ENCODE data around the gene PTF1A. TPM values are rescaled to one million over a fixed set of nuclear protein-coding genes. Genes with fewer than 3 reads are reported as not detected.

Gene PTF1A
- total RNA-seq, 4 donors from 2014 or later: not detected

DNA sequence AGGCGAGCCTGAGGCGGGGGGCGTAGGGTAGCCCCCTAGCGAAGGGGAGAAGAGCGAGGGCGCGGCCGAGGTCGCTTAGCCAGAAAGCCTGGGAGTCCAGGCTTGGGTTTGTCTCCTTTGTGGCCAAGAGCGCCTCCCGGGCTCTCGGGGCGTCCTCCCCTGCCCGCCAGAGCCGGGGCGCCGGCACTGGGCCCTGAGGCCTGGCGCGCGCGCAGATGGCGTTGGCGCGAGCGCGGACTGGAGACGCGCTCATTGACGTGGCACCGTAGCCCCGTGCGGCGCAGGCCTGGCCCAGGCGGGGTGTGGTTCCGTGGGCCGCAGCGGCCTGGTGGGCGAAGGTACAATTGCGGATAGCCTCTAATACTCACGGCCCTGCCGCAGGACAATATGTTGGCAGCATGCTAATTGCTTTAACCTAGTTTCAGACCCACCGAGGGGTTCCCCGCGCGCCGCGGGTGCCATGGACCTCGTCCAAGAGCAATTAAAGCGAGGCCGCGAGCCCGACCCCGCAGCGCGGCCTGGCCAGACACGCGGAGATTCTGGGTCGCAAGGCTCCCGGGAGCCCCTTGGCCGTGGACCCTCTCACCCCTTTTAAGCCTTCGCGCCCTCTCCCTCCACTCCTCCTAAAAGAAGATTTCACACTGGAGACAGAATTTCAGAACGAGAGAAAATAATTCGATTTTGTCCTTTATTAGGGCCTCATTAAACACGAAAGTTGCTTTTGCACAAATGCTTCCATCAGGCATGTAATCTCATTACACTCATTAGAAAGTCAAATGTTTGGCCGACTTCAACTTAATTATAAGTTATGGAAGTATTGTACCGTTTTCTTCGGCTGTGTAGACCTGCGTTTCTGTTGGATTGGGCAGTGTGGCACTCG is 3.1 kb downstream of the PTF1A start:
- TF ChIP-seq, protein P1, sequence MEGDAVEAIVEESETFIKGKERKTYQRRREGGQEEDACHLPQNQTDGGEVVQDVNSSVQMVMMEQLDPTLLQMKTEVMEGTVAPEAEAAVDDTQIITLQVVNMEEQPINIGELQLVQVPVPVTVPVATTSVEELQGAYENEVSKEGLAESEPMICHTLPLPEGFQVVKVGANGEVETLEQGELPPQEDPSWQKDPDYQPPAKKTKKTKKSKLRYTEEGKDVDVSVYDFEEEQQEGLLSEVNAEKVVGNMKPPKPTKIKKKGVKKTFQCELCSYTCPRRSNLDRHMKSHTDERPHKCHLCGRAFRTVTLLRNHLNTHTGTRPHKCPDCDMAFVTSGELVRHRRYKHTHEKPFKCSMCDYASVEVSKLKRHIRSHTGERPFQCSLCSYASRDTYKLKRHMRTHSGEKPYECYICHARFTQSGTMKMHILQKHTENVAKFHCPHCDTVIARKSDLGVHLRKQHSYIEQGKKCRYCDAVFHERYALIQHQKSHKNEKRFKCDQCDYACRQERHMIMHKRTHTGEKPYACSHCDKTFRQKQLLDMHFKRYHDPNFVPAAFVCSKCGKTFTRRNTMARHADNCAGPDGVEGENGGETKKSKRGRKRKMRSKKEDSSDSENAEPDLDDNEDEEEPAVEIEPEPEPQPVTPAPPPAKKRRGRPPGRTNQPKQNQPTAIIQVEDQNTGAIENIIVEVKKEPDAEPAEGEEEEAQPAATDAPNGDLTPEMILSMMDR (IDR thresholded peaks at IDR 0.05; ENCODE audit: low read depth): no peak

GRCh38 chr10:23195846-23196600 is 3.9 kb downstream of the PTF1A start:
- TF ChIP-seq, protein P1 (IDR thresholded peaks at IDR 0.05; ENCODE audit: low read depth): no peak

GRCh38 chr10:23196915-23197314 is 4.8 kb downstream of the PTF1A start:
- TF ChIP-seq, protein P1 (IDR thresholded peaks at IDR 0.05; ENCODE audit: low read depth): no peak

DNA sequence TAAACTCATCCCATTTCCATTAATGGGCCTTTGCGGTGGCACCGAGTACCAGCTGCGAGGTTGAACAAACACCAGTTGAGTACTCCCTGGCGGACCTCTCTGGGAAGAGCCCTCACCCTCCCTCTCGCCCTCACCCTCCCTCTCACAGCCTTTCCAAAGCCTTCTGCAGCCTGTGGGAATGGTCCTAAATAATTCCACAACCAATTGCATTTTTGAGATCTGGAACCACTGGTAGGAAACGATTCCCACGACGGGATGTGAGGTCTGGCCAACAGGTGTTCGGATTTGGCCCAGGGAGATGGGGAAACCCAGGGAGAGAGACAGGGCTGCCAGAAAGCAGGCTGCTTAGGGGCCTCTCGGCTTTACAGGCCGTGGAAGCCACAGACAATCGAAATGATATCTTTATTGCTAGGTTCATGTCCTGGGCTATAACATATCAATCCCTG is 5.3 kb downstream of the PTF1A start:
- TF ChIP-seq, protein P1 (IDR thresholded peaks at IDR 0.05; ENCODE audit: low read depth): no peak

- TF ChIP-seq, protein P1 (IDR thresholded peaks at IDR 0.05; ENCODE audit: low read depth): no peak
Observed at GRCh38 chr10:23198610-23198939, 6.5 kb downstream of the PTF1A start.

- TF ChIP-seq, protein P1 (IDR thresholded peaks at IDR 0.05; ENCODE audit: low read depth): no peak
Observed at GRCh38 chr10:23198940-23199767, 7.0 kb downstream of the PTF1A start.

All from subcutaneous adipose tissue (tissue), 4 donors.